Fibroblast of skin of left biceps (primary cell): ENCODE data around the gene UBR4.
"Not testable (repeated sequence)": the region's sequence is repeated elsewhere in the genome, so short reads cannot be mapped to it uniquely, and the experiment has no call there.

ENCODE experiments used
- DNase-seq, 2 experiments: peaks; one replicate each; pipeline ENCODE4 v3.0.0-alpha.2; 2013; ENCODE audit warnings: low read depth in 2 of 2

The UBR4 gene

DNA sequence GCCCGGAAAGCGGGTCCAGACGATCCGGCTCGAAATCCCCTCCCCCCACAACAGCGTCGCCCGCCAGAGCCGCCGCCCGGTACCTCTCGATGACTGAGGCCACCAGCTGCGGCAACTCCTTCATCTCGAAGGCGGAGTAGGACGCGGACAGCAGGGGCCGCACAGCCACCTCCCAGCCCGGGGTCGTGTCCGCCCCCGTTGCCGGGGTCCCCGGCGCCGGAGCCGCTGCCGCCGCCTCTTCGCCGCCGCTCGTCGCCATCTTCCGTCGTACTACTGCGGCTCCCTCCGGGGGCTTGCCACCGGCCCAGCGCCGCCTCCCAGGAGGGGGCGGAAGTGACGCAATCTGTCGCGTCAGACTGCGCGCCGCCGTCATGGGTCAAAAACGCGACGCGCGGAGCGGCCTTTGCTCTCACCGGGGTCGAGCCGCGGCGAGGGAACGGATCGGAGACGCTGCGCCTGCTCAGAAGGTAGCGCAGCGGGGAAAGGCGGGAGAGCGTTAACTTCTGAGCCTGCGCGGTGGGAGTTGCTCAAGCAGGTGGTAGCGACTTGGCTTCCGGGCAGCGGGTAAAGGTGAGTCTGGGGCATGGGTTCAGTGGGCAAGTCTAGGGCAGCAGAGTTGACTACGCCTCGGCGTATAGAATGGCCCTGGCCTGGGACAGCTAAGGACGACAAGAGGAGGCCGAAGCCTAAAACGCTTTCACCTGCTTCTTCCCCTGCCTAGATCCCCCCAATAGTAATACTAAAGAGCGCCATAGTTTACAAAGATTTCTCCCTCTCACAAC lies at the start of gene UBR4:
UBR4 (minus strand) TSS at position 277 of the 782 bp plus-strand sequence; CDS start at position 259, 18 bp downstream.
- DNase-seq, result peak; percentile 73 to 80

DNA sequence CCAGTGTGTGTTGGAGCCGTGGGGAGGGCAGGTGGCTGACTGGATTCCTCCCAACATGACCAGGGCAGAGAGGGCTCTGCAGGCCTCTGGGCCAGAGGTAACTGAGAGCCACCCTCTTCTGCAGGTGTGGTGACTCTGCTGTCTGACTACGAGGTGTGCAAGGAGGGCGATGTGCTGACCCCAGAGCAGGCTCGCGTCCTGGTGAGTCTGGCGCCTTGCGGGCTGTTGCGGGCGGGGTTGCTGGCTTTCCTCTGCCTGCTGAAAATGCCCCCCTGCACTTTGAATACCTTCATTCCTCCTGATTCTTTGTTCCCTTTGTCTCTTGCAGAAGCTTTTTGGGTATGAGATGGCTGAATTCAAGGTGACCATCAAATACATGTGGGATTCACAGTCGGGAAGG lies 48.3 kb upstream of the UBR4 start:
- no peak for DNase-seq

DNA sequence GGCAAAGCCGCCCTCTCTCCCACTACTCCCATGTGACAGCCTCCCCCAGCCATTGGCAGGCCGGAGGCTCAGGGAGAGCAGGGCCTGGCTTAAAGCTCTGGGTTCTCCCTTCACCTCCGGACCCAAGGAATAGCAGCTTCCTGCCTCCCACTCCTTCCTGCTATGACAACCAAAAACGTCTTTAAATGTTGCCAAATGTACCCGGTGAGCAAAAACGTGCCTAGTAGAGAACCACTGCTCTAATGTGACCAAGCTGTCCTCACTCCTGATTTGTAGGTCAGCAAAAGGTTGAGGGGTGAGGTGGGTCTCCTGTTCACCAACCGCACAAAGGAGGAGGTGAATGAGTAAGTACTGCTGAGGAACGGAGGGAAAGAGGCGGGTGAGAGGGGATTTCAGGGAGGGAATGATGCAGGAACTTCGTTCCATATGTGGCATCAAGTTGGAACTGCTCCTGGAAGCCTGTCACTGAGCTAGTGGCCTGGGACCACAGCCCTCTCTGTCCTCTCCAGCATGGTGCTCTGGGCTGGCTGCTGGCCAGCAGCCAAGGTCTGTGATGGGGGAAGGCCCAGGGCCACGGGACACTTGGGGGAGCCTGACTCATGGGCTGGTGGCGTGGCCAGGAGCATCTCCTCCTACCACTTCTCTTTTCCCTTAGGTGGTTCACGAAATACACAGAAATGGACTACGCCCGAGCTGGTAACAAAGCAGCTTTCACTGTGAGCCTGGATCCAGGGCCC lies 47.3 kb upstream of the UBR4 start:
- DNase-seq, result no peak

DNA sequence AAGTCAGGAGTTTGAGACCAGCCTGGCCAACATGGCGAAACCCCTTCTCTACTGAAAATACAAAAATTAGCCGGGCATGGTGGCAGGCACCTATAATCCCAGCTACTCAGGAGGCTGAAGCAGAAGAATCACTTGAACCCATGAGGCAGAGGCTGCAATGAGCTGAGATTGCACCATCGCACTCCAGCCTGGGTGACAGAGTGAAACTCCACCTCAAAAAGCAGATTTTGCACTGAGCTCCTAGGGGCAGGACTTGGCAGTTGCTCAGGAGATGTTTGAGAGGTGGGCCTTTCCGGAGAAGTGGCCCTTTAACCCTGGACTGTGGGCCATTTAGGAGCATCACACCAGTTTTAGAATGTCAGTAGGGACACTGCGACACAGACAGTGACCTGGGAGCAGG lies 46.2 kb upstream of the UBR4 start:
- DNase-seq, result not testable (repeated sequence)

DNA sequence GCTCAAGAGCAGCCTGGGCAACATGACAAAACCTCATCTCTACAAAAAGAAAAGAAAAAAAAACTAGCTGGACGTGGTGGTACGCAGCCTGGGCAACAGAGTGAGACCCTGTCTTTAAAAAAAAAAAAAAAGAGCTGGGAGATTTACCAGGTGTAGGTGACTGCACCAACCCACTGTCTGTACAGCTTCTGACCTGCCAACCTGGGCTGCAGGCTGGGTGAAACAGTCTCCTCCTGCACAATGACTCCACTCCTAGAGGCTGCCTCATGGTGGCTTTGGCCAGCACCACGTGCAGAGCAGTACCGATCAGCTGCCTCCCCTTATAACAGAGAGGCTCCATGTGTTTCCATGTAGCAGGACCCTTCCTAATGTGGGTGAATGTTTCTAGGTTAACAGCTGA lies 45.2 kb upstream of the UBR4 start:
- no peak for DNase-seq

DNA sequence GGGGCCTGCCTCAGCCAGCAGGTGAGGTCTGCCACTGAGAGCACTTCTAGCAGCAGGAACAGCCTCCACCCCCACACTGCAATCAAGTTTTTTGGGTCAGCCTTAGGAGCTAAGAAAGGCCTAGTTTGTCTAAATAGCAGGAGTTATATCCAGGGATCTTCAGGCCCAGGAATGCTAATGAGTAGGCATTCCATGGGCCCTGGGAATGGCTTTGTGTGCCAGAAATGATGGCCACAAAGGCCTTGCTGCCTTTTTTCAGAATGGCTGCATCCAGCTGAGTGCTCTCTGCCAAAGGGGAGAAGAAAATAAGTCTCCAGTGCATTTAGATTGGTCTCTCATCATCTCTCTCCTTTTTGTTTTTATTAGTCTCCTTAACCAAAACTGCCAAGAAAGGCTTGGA lies 44.4 kb upstream of the UBR4 start:
- no peak for DNase-seq

DNA sequence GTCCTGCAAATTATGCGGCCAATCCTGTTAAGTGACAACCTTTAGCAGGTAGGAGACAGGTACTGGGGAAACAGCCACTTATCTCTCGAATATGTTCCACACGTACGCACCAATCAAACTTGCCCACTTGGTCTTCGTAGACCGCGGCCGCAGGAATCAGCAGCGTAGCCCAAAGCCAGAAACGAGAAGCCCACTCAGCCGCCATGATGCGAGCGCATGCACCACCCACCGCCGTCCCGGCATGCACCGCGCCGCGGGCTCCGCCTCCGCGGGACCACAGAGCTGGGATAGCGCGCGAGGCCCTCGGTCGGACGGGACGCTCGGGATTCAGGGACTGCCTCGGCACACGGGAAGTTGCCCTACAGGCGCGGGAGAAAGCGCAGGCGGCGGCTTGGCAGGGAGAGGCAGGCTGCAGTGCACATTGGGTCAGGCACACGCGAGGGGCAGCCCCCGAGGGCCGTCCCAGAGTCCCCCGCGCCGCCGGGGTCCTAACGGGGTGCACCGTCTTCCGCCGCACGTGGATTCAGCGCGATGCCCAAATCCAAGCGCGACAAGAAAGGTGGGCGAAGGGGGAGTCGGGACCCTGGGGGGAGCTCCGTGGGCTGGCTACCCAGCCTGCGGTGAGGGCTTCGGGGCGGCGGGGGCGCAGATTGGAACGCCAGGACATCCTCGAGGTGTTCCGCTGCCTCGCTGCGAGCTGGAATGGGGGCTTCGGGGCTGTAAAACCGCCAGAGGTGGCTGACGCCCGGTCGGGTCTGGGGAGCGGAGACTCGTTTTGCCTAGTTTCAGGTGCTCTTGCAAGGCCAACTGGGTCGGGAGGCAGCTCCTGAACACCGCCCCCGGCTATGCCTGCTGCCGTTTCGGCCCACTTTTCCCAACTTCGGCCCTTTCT lies 41.5 kb upstream of the UBR4 start, which contains the start of the genes EMC1 and MRTO4:
EMC1 (minus strand) TSS at position 220 of the 892 bp plus-strand sequence; CDS start at position 205, 15 bp downstream.
MRTO4 (plus strand) TSS at position 501 of the 892 bp plus-strand sequence; CDS start at position 532, 31 bp downstream.
- peak; percentile 46 to 51 for DNase-seq

DNA sequence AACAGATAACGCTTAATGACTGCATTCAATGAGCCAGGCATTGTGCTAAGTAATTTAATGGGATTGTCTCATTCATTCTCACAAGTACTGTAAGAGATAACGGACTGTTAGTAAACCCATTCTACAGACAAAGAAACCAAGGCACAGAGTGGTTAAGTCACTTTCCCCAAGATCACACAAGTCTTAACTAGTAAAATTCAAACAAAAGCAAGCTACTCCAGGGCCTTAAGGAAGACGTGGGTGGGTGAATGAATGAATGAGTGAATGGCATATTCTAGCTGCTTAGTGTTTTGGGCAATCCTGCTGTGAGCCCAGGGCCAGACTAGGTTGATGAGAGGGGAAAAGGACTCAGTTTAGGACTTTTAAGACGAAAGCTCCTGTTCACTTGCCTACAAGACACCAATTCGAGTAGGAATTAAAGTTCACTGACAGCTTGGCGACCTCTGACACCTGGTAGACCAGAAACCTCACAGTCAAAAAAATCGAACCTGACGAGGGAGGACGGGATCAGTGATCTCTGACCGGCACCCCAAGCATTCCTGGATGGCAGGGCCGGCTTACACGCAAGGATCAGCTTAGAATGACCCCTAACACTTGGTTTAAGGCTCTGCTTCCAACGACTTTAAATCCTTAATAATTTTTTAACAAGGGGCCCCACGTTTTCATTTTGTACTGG lies 40.7 kb upstream of the UBR4 start:
- DNase-seq, result no peak

DNA sequence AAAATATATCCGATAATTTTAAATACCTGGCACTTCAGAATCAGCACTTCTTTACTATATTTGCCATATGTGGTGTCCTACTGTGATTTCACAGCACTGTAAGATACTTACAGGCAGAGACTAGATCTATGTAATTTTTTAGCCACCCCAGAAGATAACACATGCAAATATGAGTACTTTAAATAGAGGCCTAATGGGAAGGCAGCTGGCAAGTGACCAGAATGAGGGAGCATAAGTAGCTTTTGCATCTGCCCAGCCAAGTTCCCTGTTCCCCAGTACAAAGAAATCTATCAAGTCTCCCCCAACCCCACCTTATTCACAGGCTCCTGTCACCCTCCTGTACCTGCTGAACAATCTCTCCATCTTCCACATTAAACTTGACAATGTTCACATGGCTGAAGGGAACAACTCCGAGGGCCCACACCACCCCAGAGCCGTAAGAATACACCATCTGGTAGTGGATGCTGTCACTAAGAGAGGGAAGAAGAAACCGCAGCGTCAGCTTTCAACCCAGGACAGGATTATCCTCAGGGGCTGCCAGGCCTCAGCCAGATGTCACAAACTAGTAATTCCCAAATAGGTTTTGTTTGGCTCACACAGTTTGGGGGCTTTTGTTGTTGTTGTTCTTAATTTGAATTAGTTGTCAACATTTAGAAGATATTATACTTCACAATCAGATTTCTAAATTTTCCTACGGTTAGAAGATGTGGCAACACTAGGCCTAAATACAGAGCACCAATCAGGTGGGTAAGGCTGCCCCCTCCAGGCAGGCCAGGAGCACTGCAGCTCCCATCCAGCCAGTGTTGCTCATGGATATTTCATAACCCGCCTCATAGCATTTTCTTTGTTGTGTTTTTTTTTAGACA lies 30.8 kb upstream of the UBR4 start:
- peak; percentile 9 to 20 for DNase-seq

DNA sequence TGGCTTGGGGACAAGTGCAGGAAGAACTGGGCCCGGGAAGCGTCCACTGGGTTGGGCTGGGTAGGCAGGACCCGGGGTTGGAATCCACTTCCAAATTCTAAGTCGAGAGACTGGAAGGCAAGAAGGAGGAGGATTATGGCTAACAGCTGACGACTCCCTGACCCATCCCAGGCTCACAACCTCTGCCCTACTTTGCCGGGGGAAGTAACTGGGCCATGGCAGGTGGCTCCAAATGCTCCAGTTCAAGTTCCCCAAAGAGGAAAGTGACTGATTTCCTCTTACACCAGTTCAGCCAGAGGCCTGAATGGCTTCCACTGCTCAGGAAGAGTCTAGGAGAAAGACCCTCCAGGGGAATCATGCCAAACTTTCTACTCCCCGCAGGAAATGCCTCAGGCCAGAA lies 29.8 kb upstream of the UBR4 start:
- DNase-seq, result no peak

DNA sequence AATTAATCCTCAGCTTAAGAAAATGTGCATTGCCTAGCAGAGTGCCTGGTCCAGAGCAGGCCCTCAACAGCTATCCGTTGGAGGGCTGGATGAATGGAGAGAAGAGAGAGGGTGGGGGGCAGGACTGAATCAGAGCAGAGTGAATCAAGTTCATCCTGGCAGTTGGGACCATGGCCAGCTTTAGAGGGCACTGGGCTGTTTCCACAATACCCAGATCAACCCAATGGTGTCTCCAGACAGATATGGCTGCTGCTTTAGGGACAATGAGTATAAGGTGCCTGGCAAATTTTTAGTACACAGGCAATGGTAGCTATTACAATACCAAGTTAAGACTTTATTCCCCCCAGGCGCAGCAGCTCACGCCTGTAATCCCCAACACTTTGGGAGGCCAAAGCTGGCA lies 24.2 kb upstream of the UBR4 start:
- DNase-seq, result no peak

DNA sequence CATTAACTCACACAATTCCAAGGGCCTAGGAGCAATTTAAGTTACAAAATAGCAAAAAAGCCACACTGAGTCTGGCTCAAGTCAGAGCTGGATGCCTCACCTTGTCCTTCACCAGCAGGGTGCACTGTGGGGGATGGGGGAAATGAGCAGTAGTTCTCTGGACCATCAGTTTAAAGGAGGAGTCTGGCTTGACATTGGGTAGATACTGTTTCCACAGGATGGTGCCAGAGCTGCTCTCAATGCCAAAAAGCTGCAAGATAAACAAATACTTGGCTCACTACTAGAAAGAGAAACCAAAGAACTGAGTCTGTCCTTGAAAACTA lies 22.4 kb upstream of the UBR4 start:
- no peak for DNase-seq

DNA sequence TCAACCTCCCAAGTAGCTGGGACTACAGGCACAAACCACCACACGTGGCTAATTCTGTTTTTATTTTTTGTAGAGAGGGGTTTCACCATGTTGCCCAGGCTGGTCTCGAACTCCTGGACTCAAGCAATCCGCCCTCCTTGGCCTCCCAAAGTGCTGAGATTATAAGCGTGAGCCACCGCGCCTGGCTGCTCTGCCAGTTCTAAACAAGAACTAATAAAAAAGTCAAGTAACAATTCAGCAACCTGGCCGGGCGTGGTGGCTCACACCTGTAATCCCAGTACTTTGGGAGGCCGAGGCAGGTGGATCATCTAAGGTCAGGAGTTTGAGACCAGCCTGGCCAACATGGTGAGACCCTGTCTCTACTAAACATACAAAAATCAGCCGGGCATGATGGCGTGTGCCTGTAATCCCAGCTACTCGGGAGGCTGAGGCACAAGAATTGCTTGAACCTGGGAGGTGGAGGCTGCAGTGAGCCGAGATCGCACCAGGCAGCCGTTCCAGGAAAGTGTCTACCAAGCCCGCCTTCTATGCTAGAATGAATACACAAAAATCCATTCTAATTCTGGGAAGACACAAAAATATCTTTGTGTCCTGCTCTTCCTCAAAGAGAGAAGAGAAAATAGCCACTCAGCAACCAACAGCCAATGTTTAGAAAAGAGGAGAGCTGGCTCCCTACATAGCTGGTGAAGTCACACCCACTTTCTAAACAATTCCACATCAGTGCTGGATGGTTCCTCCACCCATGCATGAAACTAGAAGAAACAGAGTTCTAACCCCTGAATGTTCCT lies 21.9 kb upstream of the UBR4 start:
- not testable (repeated sequence) for DNase-seq

DNA sequence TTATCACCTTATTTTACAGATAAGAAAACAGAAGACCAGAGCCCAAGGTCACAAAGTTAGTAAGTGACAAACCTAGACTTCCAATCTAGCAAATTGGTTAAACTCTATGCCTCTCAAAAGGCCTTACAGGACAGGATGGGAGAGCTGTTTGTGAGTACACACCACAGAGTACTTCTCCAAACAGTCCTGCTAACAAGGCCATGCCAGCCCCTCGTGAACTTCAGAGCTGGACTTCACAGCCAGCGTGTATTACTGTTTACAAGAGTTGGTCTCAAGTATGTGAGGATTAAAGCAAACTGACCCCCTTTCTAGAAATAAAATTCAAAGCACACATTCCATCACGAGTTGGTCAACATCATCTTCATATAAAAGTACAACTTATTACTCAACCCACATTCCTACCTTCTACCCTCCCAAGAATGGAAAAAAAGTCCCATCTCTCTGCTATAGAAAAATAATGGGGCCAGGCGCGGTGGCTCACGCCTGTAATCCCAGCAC lies 19.8 kb upstream of the UBR4 start:
- no peak for DNase-seq

DNA sequence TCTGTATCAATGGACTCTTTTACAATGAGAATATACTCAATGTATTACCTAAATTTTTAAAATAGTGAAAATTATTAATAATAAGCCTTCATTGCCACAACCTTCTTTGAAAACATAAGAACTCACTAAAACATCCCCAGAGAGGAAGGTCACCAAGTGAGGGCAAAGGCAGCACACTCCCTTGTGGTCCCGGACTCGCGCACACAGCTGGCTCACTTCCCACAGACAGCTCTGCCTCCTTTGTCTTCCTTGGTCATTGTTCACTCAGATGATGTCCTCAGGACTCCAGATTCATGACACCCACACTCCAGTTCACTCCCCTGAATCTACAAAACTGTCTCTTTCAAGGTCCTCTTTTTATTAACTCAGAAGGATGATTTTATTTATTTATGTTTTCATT lies 19.2 kb upstream of the UBR4 start:
- no peak for DNase-seq

DNA sequence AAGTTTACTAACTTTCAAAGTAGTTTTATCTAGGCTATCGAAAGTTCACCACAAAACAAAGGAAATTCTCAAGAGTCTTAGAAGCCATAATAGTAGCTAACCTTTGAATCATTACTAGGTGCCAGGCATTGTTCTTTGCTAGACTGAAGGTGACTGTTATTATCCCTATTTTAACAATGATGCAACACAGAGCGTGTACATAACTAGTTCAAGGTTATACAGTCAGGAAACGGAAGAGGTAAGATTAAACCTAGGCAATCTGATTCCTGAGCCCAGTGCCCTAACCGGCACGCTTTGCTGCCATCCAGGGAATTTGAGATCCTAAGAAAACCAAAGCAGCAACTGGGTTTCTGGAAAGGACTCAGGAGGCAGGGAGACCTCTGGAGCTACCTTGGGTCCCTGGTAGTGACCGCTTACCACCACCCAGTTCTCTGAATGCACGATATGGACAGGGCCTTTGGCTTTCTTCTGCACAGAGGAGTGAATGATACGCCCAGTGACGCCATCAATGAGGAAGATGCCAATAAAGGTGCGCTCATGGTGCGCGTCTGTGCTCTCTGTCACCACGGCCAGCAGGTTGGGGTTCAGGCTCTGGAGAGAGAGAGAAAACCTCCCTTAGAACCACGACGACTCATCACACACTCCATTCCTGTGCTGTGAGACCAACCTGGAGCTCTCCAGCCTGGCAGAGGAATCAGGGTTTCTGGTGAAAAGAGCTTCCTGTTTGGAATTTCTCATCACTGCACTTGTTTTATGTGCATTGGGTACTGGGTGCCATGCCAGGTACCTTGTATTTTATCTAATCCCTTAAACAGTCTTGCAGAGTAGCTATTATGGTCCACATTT lies 13.1 kb upstream of the UBR4 start:
- DNase-seq, result no peak

DNA sequence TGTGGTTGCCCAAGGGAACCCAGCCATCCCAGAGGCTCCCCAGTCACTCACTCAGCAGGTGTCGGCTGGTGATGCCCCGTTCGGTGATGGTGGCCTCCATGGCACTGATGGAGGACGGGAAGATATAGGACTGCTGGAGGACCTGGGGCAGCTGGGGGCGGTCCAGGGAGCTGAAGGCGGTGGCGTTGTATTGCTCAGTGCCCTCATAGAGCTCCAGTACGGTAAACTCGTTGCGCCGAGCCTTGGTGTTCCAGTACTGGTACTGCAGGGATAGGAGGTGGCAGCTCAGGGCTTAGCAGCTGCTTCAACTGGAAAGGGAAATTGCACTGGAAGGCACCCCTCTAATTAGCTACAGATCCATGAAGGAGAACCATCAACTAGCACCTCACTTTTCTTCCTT lies 12.5 kb upstream of the UBR4 start:
- no peak for DNase-seq

DNA sequence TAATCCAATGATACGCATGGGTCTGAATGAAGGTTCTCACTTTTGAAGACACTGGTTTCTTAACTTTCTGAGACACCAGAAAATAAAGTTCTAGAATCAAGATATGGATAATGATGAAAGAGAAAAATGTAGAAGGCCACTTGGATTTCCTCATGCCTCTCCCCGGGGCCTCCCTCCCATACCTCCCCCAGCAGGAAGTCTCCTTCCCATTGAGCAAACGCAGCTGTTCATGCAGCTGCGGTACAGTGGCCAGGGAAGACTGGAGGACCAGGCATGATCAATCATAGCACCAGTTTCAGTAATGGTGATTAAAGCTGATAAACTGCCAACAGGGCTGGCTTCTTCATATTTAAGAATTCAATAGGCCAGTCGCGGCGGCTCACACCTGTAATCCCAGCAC lies 10.9 kb upstream of the UBR4 start:
- no peak for DNase-seq
